ENCODE results near the gene SIMC1. TPM values are rescaled to one million over a fixed set of nuclear protein-coding genes. Genes with fewer than 3 reads are reported as not detected.

The SIMC1 gene
- total and polyA plus RNA-seq, 2 donors (not counting 3 experiments of a cell fraction or from before 2014, with no cell fraction given), result 9.0 to 16.2 TPM

DNA sequence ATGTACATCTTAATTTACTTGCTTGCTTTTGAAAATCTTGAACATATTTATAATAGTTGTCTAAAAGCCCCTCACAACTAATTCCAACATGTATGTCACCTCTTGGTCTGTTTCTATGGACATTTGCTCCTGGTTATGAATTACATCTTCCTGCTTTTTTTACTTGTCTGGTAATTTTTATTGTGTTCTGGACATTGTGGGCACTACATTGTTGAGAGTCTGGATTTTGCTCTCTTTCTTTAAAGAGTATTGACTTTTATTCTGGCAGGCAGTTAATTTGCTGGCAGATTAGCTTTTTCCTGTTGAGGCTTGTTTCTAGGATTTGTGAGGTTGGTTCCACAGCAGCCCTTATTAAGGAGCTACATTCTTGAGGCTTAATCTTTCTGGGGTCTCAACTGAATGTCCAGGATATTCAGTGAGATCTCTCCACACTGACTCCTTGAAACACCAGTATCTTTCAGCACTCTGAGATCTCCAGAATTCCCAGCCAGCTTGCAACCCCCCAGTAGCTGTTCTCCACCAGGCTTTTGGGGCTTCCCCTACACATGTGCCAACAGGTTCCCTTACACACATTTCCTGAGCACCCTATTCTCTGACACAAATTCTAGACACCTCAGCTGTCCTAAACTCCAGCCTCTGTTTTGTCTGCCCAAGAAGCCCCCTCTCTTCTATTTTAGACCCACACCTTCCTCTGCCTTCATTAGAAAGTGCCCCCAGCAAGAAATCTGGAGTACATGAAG lies 96.0 kb downstream of the SIMC1 start:
- intact Hi-C loops (cut with micrococcal nuclease) (no loop called here), dilution Hi-C loops (cut with MboI; ENCODE audit: extremely low pct_ligation_motif_present, low sequenced_read_pairs) (no loop called here)
- H3K9ac ChIP-seq (replicated peaks; ENCODE audit: extremely low read depth, insufficient read depth, low read length), result no peak overlapping the region
- no peak overlapping the region for H3K4me2 ChIP-seq (ENCODE audit: insufficient read depth, low read length)
- ChIA-PET POLR2A (no interaction called here), CTCF (no interaction called here)
- DNase-seq (ENCODE audit: low read depth, low spot score), result no peak
- no peaks in the 10 kb centered on the region for H3K27me3 ChIP-seq (ENCODE audit: control insufficient read depth in 2 of 2, insufficient read depth in 2 of 2, low read length in 2 of 2)
- no peaks in the 10 kb centered on the region for H3K9me1 ChIP-seq (replicated peaks; ENCODE audit: control insufficient read depth, extremely low read depth, insufficient read depth, low read length)
- no peaks in the 10 kb centered on the region for H3K4me1 ChIP-seq (ENCODE audit: control insufficient read depth, extremely low read depth, insufficient read depth, low read length)
- H2AFZ ChIP-seq (ENCODE audit: low read depth, low read length), result no peak overlapping the region
- no peak overlapping the region for H3K27ac ChIP-seq (ENCODE audit: insufficient read depth, low read depth, low read length)
- H3K4me3 ChIP-seq (replicated peaks in 1 of 3; ENCODE audit: insufficient read depth in 1 of 3, low read depth in 1 of 3, low read length in 3 of 3), result no peak overlapping the region
- H3K36me3 ChIP-seq (ENCODE audit: control insufficient read depth in 2 of 2, extremely low read depth in 1 of 2, insufficient read depth in 2 of 2, low read length in 2 of 2), result peaks cover 2 to 5% of the 10 kb centered on the region in 2 experiments
- no TSS peak for BruUV-seq (replicated peaks)
- no peaks in the 10 kb centered on the region for H3K79me2 ChIP-seq (ENCODE audit: control insufficient read depth, insufficient read depth, low read length)
- no peak for FAIRE-seq
- no peaks in the 10 kb centered on the region for H3K9me3 ChIP-seq (replicated peaks; ENCODE audit: control insufficient read depth, insufficient read depth, low read length)
- no peaks in the 10 kb centered on the region for H4K20me1 ChIP-seq (replicated peaks; ENCODE audit: control insufficient read depth, extremely low read depth, insufficient read depth, low read length)
- TF ChIP-seq JUN (IDR thresholded peaks at IDR 0.05; ENCODE audit: borderline replicate concordance, insufficient read depth, insufficient read length, low read depth) (no peak), GATA2 (IDR thresholded peaks at IDR 0.05; ENCODE audit: insufficient read depth, insufficient read length, low read depth, low read length) (no peak), POLR2AphosphoS5 (IDR thresholded peaks at IDR 0.05; ENCODE audit: insufficient read depth, low read depth, low read length) (no peak), MYC (IDR thresholded peaks at IDR 0.05; ENCODE audit: low read depth, low read length) (no peak)
- TF ChIP-seq, protein P1, sequence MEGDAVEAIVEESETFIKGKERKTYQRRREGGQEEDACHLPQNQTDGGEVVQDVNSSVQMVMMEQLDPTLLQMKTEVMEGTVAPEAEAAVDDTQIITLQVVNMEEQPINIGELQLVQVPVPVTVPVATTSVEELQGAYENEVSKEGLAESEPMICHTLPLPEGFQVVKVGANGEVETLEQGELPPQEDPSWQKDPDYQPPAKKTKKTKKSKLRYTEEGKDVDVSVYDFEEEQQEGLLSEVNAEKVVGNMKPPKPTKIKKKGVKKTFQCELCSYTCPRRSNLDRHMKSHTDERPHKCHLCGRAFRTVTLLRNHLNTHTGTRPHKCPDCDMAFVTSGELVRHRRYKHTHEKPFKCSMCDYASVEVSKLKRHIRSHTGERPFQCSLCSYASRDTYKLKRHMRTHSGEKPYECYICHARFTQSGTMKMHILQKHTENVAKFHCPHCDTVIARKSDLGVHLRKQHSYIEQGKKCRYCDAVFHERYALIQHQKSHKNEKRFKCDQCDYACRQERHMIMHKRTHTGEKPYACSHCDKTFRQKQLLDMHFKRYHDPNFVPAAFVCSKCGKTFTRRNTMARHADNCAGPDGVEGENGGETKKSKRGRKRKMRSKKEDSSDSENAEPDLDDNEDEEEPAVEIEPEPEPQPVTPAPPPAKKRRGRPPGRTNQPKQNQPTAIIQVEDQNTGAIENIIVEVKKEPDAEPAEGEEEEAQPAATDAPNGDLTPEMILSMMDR (IDR thresholded peaks at IDR 0.05; ENCODE audit: extremely low read depth in 1 of 2, insufficient read depth in 1 of 2, low read depth in 1 of 2, low read length in 2 of 2), result no peak

Data from endothelial cell of umbilical vein (primary cell).